Measurements from ENCODE around the gene ASTN2.

The ASTN2 gene

GRCh38 chr9:116644091-116644688 is 770.7 kb downstream of the ASTN2 start:
- DNase-seq = no peak

GRCh38 chr9:116643691-116644090 is 771.2 kb downstream of the ASTN2 start:
- DNase-seq = no peak

- DNase-seq = no peak
These were observed 773.4 kb downstream of the ASTN2 start for GRCh38 chr9:116641292-116642059.

GRCh38 chr9:116639251-116639741 is 775.6 kb downstream of the ASTN2 start:
- DNase-seq = no peak

GRCh38 chr9:116635908-116636307 is 778.9 kb downstream of the ASTN2 start:
- no peak for DNase-seq

- DNase-seq = no peak
These were observed 781.6 kb downstream of the ASTN2 start for GRCh38 chr9:116632990-116633838.

- no peak for DNase-seq
These were observed 785.2 kb downstream of the ASTN2 start for GRCh38 chr9:116629634-116630033.

GRCh38 chr9:116628716-116629115 is 786.1 kb downstream of the ASTN2 start:
- no peak for DNase-seq

- DNase-seq = no peak
These were observed 787.4 kb downstream of the ASTN2 start for GRCh38 chr9:116627433-116627832.

- DNase-seq = no peak
These were observed 788.1 kb downstream of the ASTN2 start for GRCh38 chr9:116626762-116627161.

GRCh38 chr9:116623715-116624114 is 791.1 kb downstream of the ASTN2 start:
- no peak for DNase-seq

- DNase-seq = no peak
These were observed 797.5 kb downstream of the ASTN2 start for GRCh38 chr9:116617389-116617788.

GRCh38 chr9:116616304-116616914 is 798.4 kb downstream of the ASTN2 start:
- DNase-seq = no peak

- no peak for DNase-seq
These were observed 806.8 kb downstream of the ASTN2 start for GRCh38 chr9:116608064-116608463.

GRCh38 chr9:116605904-116606341 is 808.9 kb downstream of the ASTN2 start:
- no peak for DNase-seq

- no peak for DNase-seq
These were observed 809.8 kb downstream of the ASTN2 start for GRCh38 chr9:116605060-116605459.

- DNase-seq = no peak
These were observed 810.6 kb downstream of the ASTN2 start for GRCh38 chr9:116604251-116604650.

GRCh38 chr9:116599342-116599884 is 815.4 kb downstream of the ASTN2 start:
- DNase-seq = no peak

- DNase-seq = peak; percentile 62
These were observed 818.2 kb downstream of the ASTN2 start for GRCh38 chr9:116596646-116597045.

- no peak for DNase-seq
These were observed 820.3 kb downstream of the ASTN2 start for GRCh38 chr9:116594547-116594946.

GRCh38 chr9:116592970-116593369 is 821.9 kb downstream of the ASTN2 start:
- DNase-seq = no peak
